MM.1S (cell line): ENCODE measurements around the gene SLC16A9.

Source experiments
- DNase-seq: peaks from one replicate; pipeline ENCODE4 v3.0.0-alpha.2; 2015
- H2AFZ ChIP-seq: fragments of 300-600 bp; sonication (generic); 2 replicates; pipeline ENCODE4 v1.6.0; 2016; ENCODE audit warnings: antibody characterized with exemption, low read length
- H3F3A ChIP-seq: fragments of 300-600 bp; sonication (generic); 2 replicates; pipeline ENCODE4 v1.6.1; 2016; ENCODE audit warnings: mild to moderate bottlenecking, antibody characterized with exemption, low read length, moderate library complexity, mixed read lengths; ENCODE audit not compliant: insufficient read depth
- H3K27ac ChIP-seq: fragments of 300-600 bp; sonication (generic); 2 replicates; pipeline ENCODE4 v1.5.1; 2016; ENCODE audit warnings: mild to moderate bottlenecking, low read length
- H3K27me3 ChIP-seq: fragments of 300-600 bp; sonication (generic); replicated peaks from 2 replicates; pipeline ENCODE4 v1.6.0; 2016; ENCODE audit warnings: low read length; ENCODE audit not compliant: insufficient read depth
- H3K36me3 ChIP-seq: fragments of 300-600 bp; sonication (generic); replicated peaks from 2 replicates; pipeline ENCODE4 v1.6.1; 2016; ENCODE audit warnings: mild to moderate bottlenecking, low read length, mixed read lengths; ENCODE audit not compliant: insufficient read depth
- H3K4me1 ChIP-seq: fragments of 300-600 bp; sonication (generic); 2 replicates; pipeline ENCODE4 v1.6.1; 2016; ENCODE audit warnings: low read length, mixed read lengths
- H3K4me2 ChIP-seq: fragments of 300-600 bp; sonication (generic); 2 replicates; pipeline ENCODE4 v1.6.0; 2016; ENCODE audit warnings: low read depth, low read length
- H3K4me3 ChIP-seq: fragments of 300-600 bp; sonication (generic); 2 replicates; pipeline ENCODE4 v1.5.1; 2016; ENCODE audit warnings: low read length, mixed read lengths
- H3K79me2 ChIP-seq: fragments of 300-600 bp; sonication (generic); 2 replicates; pipeline ENCODE4 v1.6.1; 2016; ENCODE audit warnings: mixed run types, low read length, mixed read lengths
- H3K9ac ChIP-seq: fragments of 300-600 bp; sonication (generic); 2 replicates; pipeline ENCODE4 v1.6.1; 2016; ENCODE audit warnings: low read length, mixed read lengths
- H3K9me2 ChIP-seq: fragments of 300-600 bp; sonication (generic); replicated peaks from 2 replicates; pipeline ENCODE4 v1.6.1; 2016; ENCODE audit warnings: mild to moderate bottlenecking, low read length, mixed read lengths; ENCODE audit not compliant: insufficient read depth
- H3K9me3 ChIP-seq: fragments of 300-600 bp; sonication (generic); replicated peaks from 2 replicates; pipeline ENCODE4 v1.6.1; 2016; ENCODE audit warnings: mild to moderate bottlenecking, low read length, mixed read lengths; ENCODE audit not compliant: insufficient read depth
- H4K20me1 ChIP-seq: fragments of 300-600 bp; sonication (generic); 2 replicates; pipeline ENCODE4 v1.6.1; 2016; ENCODE audit warnings: mild to moderate bottlenecking, low read length, moderate library complexity, mixed read lengths; ENCODE audit not compliant: insufficient read depth
- CTCF ChIP-seq: fragments of 300-600 bp; sonication (generic); IDR thresholded peaks from 2 replicates; pipeline ENCODE4 v1.5.1; 2016; ENCODE audit warnings: antibody characterized with exemption, low read length, mixed read lengths
- EZH2 ChIP-seq: fragments of 300-600 bp; sonication (generic); optimal IDR thresholded peaks from 2 replicates; pipeline ENCODE3; 2017; ENCODE audit warnings: low read depth, mild to moderate bottlenecking, antibody characterized with exemption, low read length, mixed read lengths
- EZH2phosphoT487 ChIP-seq: fragments of 300-600 bp; sonication (generic); IDR thresholded peaks from 2 replicates; pipeline ENCODE4 v1.6.1; 2018; ENCODE audit warnings: antibody characterized with exemption, low read length

Gene SLC16A9

GRCh38 chr10:59718257-59718656 is 8.6 kb upstream of the SLC16A9 start:
- Histone ChIP-seq H3K9me3 (no peaks in the 10 kb centered on the region), H2AFZ (no peak overlapping the region), H3F3A (no peaks in the 10 kb centered on the region), H3K4me2 (no peak overlapping the region), H3K27ac (no peak overlapping the region), H3K9ac (no peak overlapping the region), H4K20me1 (no peaks in the 10 kb centered on the region), H3K4me3 (no peak overlapping the region), H3K27me3 (no peaks in the 10 kb centered on the region), H3K79me2 (no peaks in the 10 kb centered on the region), H3K4me1 (no peaks in the 10 kb centered on the region), H3K9me2 (no peaks in the 10 kb centered on the region), H3K36me3 (no peaks in the 10 kb centered on the region)
- no peak for TF ChIP-seq EZH2
- no peak for TF ChIP-seq CTCF
- TF ChIP-seq EZH2phosphoT487, result no peak
- DNase-seq, result no peak

GRCh38 chr10:59713196-59713821 is 3.7 kb upstream of the SLC16A9 start:
- H3K9me3 ChIP-seq, result no peaks in the 10 kb centered on the region

GRCh38 chr10:59711871-59712494 is 2.3 kb upstream of the SLC16A9 start:
- Histone ChIP-seq H3F3A (no peaks in the 10 kb centered on the region; the same call in 1 of the 2 replicates), H3K36me3 (no peaks in the 10 kb centered on the region), H3K27ac (no peak overlapping the region), H3K9ac (no peak overlapping the region), H3K4me2 (no peak overlapping the region), H3K9me2 (no peaks in the 10 kb centered on the region), H3K4me1 (peaks cover 14% of the 10 kb centered on the region; the same call in 1 of the 2 replicates), H3K79me2 (peaks cover 3% of the 10 kb centered on the region; the same call in 1 of the 2 replicates), H3K9me3 (no peaks in the 10 kb centered on the region), H3K4me3 (no peak overlapping the region), H4K20me1 (no peaks in the 10 kb centered on the region), H3K27me3 (no peaks in the 10 kb centered on the region), H2AFZ (no peak overlapping the region)
- no peak for DNase-seq
- no peak for TF ChIP-seq EZH2phosphoT487
- no peak for TF ChIP-seq EZH2
- no peak for TF ChIP-seq CTCF

More at GRCh38 chr10:59713196-59713821, 3.7 kb upstream of the SLC16A9 start:
- Histone ChIP-seq H3K9ac (no peak overlapping the region), H3F3A (no peaks in the 10 kb centered on the region; the same call in 1 of the 2 replicates), H4K20me1 (no peaks in the 10 kb centered on the region), H3K4me2 (no peak overlapping the region), H3K27me3 (no peaks in the 10 kb centered on the region), H3K36me3 (no peaks in the 10 kb centered on the region), H3K4me1 (peaks cover 11% of the 10 kb centered on the region; the same call in 1 of the 2 replicates), H2AFZ (no peak overlapping the region), H3K4me3 (no peak overlapping the region), H3K79me2 (no peaks in the 10 kb centered on the region), H3K9me2 (no peaks in the 10 kb centered on the region), H3K27ac (no peak overlapping the region)
- TF ChIP-seq EZH2 (no peak), CTCF (no peak), EZH2phosphoT487 (no peak)
- no peak for DNase-seq
